ENCODE results near the gene SMAD2.
"Not testable (repeated sequence)": the region's sequence is repeated elsewhere in the genome, so short reads cannot be mapped to it uniquely, and the experiment has no call there.

The SMAD2 gene

GRCh38 chr18:47858607-47859006 is 71.9 kb downstream of the SMAD2 start:
- in situ Hi-C loops (cut with MboI; ENCODE audit: low sequenced_read_pairs), result no loop called here

- in situ Hi-C loops (cut with MboI; ENCODE audit: low sequenced_read_pairs), result no loop called here
These were observed 82.8 kb downstream of the SMAD2 start for GRCh38 chr18:47847635-47848034.

DNA sequence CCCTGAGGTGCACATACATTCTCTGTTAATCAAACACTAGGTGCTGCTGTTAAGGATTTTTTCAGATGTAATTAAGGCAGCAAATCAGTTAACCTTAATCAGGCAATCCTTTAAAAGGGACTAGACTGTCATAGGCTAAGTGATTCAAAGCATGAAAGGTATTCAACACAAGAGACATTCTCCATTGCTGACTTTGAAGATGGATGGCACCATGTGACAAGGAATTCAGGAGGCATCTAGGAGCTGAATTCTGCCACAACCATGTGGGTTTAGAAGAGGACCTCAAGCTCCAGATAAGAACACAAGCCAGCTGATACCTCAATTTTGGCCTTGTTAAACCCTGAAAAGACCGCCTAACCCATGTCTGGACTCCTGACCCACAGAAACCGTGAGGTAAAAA is 84.0 kb downstream of the SMAD2 start:
- in situ Hi-C loops (cut with MboI; ENCODE audit: low sequenced_read_pairs), result no loop called here

DNA sequence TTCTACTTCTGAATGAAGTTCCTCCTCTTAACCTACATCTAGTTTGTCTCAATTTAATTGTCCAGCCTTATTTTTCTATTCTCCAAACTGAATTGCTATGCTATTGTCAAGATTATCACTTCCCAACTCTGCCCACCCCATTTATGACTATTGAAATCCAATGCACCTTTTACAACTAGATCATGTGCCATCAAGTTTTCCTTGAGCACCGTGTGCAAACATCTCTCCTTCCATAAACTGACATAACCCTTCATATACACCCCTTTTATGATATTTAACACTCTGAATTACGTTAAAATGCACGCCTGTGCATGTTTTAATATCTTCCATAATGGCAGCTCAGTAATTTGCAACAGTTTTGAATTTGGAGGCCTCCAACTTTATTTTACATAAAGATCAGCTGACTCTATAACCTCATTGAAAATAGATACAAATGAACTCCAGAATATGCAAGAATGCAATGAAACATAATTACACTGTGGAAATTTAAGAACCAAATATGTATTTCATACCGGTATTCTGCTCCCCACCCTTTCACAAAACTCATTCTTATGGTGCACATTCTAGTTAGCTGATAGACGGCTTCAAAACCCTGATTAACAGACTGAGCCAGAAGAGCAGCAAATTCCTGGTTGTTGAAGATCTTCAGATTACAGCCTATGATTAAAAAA is 85.5 kb downstream of the SMAD2 start:
- in situ Hi-C loops (cut with MboI; ENCODE audit: low sequenced_read_pairs), result no loop called here

DNA sequence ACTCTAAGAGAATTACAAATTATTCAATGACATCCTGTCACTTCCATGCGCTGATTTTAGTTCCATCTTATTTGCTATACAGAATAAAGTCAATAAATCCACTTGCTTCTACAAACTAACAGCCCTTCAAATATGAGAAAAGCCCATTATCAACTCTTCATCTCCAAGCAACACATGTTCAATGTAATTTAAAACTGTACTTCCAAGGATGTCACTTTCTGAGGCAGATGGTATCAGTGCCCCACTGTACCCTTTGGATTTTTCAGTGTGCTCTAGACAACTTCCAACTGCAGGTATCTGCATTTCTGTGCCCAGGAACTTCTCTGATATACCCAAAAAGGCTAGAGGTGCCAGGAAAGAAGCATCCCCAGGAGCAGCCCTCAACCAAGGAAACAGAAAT is 87.6 kb downstream of the SMAD2 start:
- in situ Hi-C loops (cut with MboI; ENCODE audit: low sequenced_read_pairs), result no loop called here

- in situ Hi-C loops (cut with MboI; ENCODE audit: low sequenced_read_pairs), result no loop called here
These were observed 92.1 kb downstream of the SMAD2 start for GRCh38 chr18:47838396-47838795.

- in situ Hi-C loops (cut with MboI; ENCODE audit: low sequenced_read_pairs), result no loop called here
These were observed 98.1 kb downstream of the SMAD2 start for GRCh38 chr18:47832348-47832747.

GRCh38 chr18:47831351-47831750 is 99.1 kb downstream of the SMAD2 start:
- in situ Hi-C loops (cut with MboI; ENCODE audit: low sequenced_read_pairs), result no loop called here

- in situ Hi-C loops (cut with MboI; ENCODE audit: low sequenced_read_pairs), result no loop called here
These were observed 99.7 kb downstream of the SMAD2 start for GRCh38 chr18:47830772-47831171.

- in situ Hi-C loops (cut with MboI; ENCODE audit: low sequenced_read_pairs), result no loop called here
These were observed 100.6 kb downstream of the SMAD2 start for GRCh38 chr18:47829831-47830230.

GRCh38 chr18:47828031-47828430 is 102.4 kb downstream of the SMAD2 start:
- in situ Hi-C loops (cut with MboI; ENCODE audit: low sequenced_read_pairs), result not testable (repeated sequence)

GRCh38 chr18:47826157-47827074 is 104.0 kb downstream of the SMAD2 start:
- in situ Hi-C loops (cut with MboI; ENCODE audit: low sequenced_read_pairs), result no loop called here

DNA sequence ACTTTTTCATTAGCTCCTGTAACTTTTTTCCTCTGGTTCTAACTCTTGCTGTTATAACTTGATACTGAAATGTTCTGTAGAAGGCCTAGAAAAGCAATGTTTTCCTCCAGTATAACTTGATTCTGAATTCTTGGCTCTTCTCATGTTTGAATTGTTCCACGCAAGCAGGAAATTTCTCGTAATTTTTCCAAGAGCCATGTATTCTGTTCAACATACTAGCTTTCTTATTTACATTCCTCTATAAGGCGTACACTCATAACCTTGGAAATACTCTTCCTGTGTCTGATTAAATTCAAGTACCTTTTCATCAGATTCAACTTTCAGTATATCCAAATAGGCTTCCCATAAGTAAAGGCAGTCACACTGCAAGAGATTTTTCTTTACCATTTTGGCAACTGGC is 109.1 kb downstream of the SMAD2 start:
- in situ Hi-C loops (cut with MboI; ENCODE audit: low sequenced_read_pairs), result no loop called here

GRCh38 chr18:47817795-47818077 is 112.7 kb downstream of the SMAD2 start:
- in situ Hi-C loops (cut with MboI; ENCODE audit: low sequenced_read_pairs), result no loop called here

GRCh38 chr18:47817017-47817794 is 113.3 kb downstream of the SMAD2 start:
- in situ Hi-C loops (cut with MboI; ENCODE audit: low sequenced_read_pairs), result no loop called here

GRCh38 chr18:47815486-47816270 is 114.8 kb downstream of the SMAD2 start:
- in situ Hi-C loops (cut with MboI; ENCODE audit: low sequenced_read_pairs), result no loop called here

DNA sequence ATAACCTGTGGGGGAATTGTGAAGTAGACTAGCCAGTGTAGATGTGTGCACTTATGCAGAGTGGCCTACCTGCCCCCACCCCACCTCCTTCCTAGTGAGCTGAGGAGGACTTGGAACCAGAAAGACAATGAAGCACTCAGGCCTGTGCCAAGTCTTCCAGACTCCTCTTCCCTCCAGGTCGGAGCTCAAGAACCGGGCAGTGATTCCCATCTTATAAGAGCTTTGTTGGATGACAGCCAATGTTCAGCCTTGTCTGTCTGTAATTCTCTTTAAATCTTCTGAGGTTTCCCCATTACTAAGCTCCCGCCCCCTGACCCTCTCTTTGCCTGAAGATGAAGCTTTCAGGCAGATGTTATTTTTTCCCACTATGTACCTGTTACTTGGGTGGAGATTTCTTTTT is 121.0 kb downstream of the SMAD2 start:
- in situ Hi-C loops (cut with MboI; ENCODE audit: low sequenced_read_pairs), result no loop called here

GRCh38 chr18:47802802-47803201 is 127.7 kb downstream of the SMAD2 start:
- in situ Hi-C loops (cut with MboI; ENCODE audit: low sequenced_read_pairs), result no loop called here

DNA sequence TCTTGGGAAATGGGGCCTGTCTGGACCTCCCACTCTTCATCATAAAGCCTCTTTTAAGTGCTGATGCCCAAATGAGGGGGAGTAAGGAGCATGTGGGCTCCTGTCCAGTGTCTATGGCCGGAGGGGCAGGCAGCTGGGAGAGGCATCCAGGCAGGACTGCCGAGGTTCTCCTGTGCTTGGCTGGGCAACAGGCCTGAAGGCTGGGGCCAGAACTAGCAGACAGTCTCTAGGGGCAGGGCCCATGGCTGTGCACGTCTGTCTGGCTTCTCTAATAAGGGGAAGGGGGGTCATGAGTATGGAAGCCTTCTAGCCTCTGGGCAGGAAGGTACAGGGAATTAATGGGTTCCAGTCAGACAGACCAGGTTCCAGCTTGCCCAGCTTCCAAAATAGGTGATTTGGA is 128.6 kb downstream of the SMAD2 start:
- in situ Hi-C loops (cut with MboI; ENCODE audit: low sequenced_read_pairs), result no loop called here

DNA sequence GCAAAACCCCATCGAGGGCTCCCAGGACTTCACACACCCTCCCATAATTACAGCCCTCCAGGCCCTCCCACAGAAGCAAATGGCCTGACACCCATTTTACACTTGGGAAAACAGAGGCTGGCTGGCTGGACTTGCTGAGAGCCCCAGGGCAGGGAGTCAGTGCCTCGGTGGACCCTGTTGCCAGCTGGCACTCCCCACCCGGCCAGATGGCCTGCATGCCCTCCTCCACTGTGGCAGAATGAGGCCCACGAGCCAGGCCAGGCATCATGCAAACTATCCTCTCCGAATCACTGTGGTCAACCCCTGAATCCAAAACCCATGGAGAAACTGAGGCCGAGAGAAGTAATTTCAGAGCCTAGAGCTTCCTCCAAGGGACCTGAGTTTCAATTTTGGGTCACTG is 129.7 kb downstream of the SMAD2 start:
- in situ Hi-C loops (cut with MboI; ENCODE audit: low sequenced_read_pairs), result no loop called here

DNA sequence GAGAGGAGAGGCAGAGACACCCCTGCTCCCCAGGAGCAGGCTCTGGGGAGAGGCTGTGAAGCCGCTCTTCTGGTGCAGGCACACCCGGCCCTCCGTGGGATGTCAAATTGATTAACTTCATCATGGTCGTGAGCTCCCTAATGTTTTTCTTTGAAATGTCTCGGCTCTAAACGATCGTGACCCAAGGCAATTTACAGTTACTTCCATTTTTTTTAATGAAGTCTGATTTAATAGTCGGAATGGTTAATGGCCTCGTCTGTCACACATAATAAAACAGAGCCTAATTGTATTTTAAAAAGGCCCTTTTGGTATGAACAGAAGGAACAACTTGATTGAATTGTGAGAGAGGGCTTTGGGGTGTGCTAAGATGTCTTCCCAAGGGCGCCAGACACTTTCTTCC is 130.2 kb downstream of the SMAD2 start:
- in situ Hi-C loops (cut with MboI; ENCODE audit: low sequenced_read_pairs), result no loop called here
